BLaER1 (cell line): Measurements from ENCODE around the gene MSH5.

Experiments used
- H3K27ac ChIP-seq: shearing (Covaris generic); formaldehyde crosslinking; 2 replicates; pipeline ENCODE4 v1.8.1; 2022
- H3K27me3 ChIP-seq: shearing (Covaris generic); formaldehyde crosslinking; 2 replicates; pipeline ENCODE4 v1.8.1; 2022
- H3K36me3 ChIP-seq: shearing (Covaris generic); formaldehyde crosslinking; 2 replicates; pipeline ENCODE4 v1.8.1; 2022
- H3K4me1 ChIP-seq: shearing (Covaris generic); formaldehyde crosslinking; 2 replicates; pipeline ENCODE4 v1.8.1; 2022
- H3K4me2 ChIP-seq: shearing (Covaris generic); formaldehyde crosslinking; 2 replicates; pipeline ENCODE4 v1.8.1; 2022
- H3K4me3 ChIP-seq: shearing (Covaris generic); formaldehyde crosslinking; 2 replicates; pipeline ENCODE4 v1.8.1; 2022
- H3K9ac ChIP-seq: shearing (Covaris generic); formaldehyde crosslinking; 2 replicates; pipeline ENCODE4 v1.8.1; 2022
- H3K9me3 ChIP-seq: shearing (Covaris generic); formaldehyde crosslinking; 2 replicates; pipeline ENCODE4 v1.8.1; 2022
- H4K20me1 ChIP-seq: shearing (Covaris generic); formaldehyde crosslinking; 2 replicates; pipeline ENCODE4 v1.8.1; 2022
- Cebpa-rat ChIP-seq: shearing (Covaris generic); IDR thresholded peaks from 2 replicates; pipeline ENCODE4 v1.8.1; 2022

The MSH5 gene

GRCh38 chr6:31776485-31776988, 36.7 kb downstream of the MSH5 start:
- no peak for TF ChIP-seq Cebpa-rat
- H3K4me1 ChIP-seq = peaks cover 58% of the 10 kb centered on the region
- no peak overlapping the region for H3K4me3 ChIP-seq
- H3K9ac ChIP-seq = no peak overlapping the region
- peak overlapping the region; percentile 66 for H3K4me2 ChIP-seq
- no peaks in the 10 kb centered on the region for H3K9me3 ChIP-seq
- peaks cover under 1% of the 10 kb centered on the region; the same call in 1 of the 2 replicates for H4K20me1 ChIP-seq
- H3K27me3 ChIP-seq = no peaks in the 10 kb centered on the region
- H3K27ac ChIP-seq = peak overlapping the region; percentile 58
- peaks cover 41% of the 10 kb centered on the region for H3K36me3 ChIP-seq

DNA sequence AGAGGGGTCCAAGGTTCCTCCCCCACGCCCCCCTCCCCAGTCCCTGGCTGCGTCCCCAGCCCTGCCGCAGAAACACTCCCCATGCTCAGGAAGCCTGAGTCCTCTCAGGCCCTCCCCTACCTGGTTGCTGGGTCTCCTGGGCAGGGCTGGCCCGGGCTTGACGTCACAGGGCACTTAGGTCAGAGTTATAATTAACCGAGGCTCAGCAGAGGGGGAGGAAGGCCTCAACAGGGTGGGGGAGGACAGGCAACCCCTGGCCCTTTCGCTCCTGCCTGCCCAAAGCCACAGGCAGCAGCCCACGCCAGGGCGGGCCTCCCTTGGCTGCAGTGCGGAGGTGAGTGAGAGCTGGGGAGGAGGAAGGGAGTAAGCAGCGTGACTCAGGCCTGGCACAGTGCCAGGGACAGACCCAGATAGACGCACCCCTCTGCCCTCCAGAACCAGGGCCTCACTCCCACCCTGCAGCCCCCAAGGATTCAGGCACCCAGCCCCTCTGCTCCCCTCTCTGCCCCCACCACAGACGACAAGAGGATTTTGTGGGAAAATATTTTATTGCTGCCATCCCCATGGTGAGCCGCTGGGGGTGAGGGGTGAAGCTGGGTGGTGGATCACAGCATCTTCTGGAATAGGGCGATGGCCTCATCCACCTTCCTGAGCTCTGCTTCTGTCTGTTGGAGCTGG, 37.3 kb downstream of the MSH5 start, which contains the start of gene VWA7:
VWA7 (minus strand) TSS at position 340 of the 678 bp plus-strand sequence. CDS start 549 bp downstream, outside the sequence.
- Histone ChIP-seq H3K27me3 (no peaks in the 10 kb centered on the region), H3K9ac (0 out of 2 replicates have a peak within 1 kb of the TSS, but pooled peaks have one; percentile 23), H3K4me3 (no peak within 1 kb of the TSS), H4K20me1 (peaks cover 6% of the 10 kb centered on the region; the same call in 1 of the 2 replicates), H3K4me2 (peak within 1 kb of the TSS; percentile 66), H3K9me3 (no peaks in the 10 kb centered on the region), H3K36me3 (peaks cover 47% of the 10 kb centered on the region), H3K27ac (peak within 1 kb of the TSS; percentile 58), H3K4me1 (peaks cover 53% of the 10 kb centered on the region)
- TF ChIP-seq Cebpa-rat = no peak

DNA sequence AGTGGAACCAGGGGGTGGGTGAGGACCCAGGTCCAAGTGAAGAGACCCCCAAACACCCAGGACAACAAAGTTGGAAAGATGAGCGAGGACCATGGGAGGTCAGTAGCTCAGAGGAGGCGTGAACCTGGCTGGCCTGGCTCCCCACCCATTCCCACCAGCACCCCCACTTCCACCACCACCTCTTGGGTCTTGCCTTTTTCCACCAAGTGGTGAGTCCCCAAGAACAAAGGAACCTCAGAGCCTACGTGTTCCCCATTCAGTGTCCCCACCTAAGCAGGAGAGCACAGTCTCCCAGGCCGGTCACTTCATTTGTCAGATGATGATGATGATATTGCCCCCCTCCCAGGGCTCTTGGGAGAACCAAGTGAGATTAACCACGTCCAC, 37.9 kb downstream of the MSH5 start:
- Histone ChIP-seq H3K4me1 (peaks cover 48% of the 10 kb centered on the region), H3K36me3 (peaks cover 53% of the 10 kb centered on the region), H3K27ac (no peak overlapping the region), H3K27me3 (no peaks in the 10 kb centered on the region), H3K4me3 (no peak overlapping the region), H3K9me3 (no peaks in the 10 kb centered on the region), H4K20me1 (peaks cover 11% of the 10 kb centered on the region; the same call in 1 of the 2 replicates), H3K4me2 (peak overlapping the region; percentile 66), H3K9ac (0 out of 2 replicates have a peak overlapping the region, but pooled peaks have one; percentile 23)
- no peak for TF ChIP-seq Cebpa-rat

- no peaks in the 10 kb centered on the region for H3K9me3 ChIP-seq
- H3K4me1 ChIP-seq = peaks cover 44% of the 10 kb centered on the region
- no peak overlapping the region for H3K27ac ChIP-seq
- H3K4me3 ChIP-seq = no peak overlapping the region
- no peak for TF ChIP-seq Cebpa-rat
- H3K27me3 ChIP-seq = no peaks in the 10 kb centered on the region
- H4K20me1 ChIP-seq = peaks cover 12% of the 10 kb centered on the region; the same call in 1 of the 2 replicates
- H3K36me3 ChIP-seq = peaks cover 58% of the 10 kb centered on the region
- no peak overlapping the region for H3K4me2 ChIP-seq
- no peak overlapping the region for H3K9ac ChIP-seq
These were observed 38.4 kb downstream of the MSH5 start for GRCh38 chr6:31778193-31778592.

DNA sequence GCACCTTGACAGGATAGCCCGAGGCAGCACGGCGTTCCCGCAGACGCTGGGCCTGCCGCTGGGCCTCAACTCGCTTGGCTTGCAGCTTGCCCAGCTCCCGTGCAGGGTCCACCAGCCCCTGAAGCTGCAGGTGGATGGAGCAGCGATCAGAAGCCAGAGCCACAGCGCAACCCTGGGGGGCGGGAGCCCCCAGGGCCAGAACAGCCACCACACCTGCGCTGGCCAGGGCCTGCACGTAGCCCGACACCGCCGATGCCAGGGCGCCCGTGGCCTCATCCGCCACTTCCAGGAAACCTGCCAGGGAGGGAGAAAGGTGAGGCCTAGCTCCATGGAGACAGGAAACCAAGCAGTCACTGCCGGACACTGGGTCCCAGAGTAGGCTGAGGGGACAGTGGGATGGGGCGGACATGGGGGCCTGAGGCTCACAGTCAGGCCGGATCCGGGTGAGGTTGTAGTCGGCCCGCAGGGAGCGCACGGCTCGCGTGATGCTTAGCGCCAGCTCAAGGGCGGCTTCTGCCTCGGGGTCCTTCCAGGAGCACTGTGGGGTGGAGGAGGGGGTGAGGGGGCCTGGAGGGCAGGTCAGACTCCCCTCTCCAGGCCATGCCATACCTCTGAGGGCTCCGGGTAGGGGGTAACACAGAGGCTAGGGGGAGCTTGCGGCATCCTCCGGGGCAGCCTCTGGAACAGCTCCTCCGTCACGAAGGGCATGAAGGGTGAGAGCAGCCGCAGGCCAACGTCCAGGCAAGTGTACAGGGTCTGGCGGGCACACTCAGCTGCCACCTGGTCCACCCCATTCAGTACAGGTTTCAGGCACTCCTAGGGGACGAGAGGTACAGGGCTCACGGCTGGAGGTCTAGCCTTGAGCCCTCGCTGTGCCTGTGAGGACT, 39.4 kb downstream of the MSH5 start:
- Histone ChIP-seq H3K36me3 (peaks cover 68% of the 10 kb centered on the region), H3K27ac (no peak overlapping the region), H4K20me1 (peaks cover 12% of the 10 kb centered on the region; the same call in 1 of the 2 replicates), H3K4me2 (no peak overlapping the region), H3K27me3 (no peaks in the 10 kb centered on the region), H3K9ac (no peak overlapping the region), H3K4me1 (peaks cover 40% of the 10 kb centered on the region), H3K9me3 (no peaks in the 10 kb centered on the region), H3K4me3 (no peak overlapping the region)
- TF ChIP-seq Cebpa-rat = no peak

- TF ChIP-seq Cebpa-rat = no peak
- Histone ChIP-seq H3K36me3 (peaks cover 75% of the 10 kb centered on the region), H3K4me3 (no peak overlapping the region), H3K4me2 (no peak overlapping the region), H3K27ac (no peak overlapping the region), H3K4me1 (peaks cover 33% of the 10 kb centered on the region), H3K27me3 (no peaks in the 10 kb centered on the region), H4K20me1 (peaks cover 12% of the 10 kb centered on the region; the same call in 1 of the 2 replicates), H3K9ac (no peak overlapping the region), H3K9me3 (no peaks in the 10 kb centered on the region)
These were observed 40.1 kb downstream of the MSH5 start for GRCh38 chr6:31779908-31780307.

DNA sequence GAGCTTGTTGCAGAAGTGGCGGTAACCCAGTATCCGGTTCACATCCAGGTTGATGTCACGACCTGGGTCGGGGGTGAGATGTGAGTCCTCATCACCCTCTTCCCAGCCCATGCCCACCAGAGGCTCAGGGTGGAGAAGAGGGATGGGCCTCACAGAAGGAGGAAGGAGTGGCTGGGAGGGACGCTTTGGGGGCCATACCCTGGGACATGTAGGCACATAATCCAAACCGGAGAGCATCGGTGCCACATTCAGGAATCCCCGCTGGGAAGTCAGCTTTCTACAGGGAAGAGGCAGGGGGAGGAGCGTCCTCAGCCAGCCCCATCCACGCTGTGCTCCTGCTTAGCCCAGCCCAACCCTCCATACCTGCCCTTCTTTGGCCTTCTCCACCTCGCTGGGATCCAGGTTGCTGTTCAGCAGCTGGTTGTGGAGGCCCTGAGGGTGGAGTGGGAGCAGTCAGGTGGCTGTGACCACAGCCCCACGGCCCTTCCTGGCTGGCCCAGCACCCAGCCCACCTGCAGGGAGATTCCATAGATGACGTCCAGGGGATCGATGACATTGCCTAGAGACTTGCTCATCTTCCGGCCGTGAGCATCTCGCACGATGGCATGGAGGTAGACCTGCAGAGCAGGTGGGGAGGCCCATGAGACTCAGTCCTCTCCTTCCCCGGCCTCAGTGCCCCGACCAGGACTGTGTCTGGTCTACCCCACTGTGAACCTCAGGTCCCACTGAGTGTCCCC, 40.9 kb downstream of the MSH5 start:
- no peak overlapping the region for H3K4me3 ChIP-seq
- peaks cover 26% of the 10 kb centered on the region for H3K4me1 ChIP-seq
- no peaks in the 10 kb centered on the region for H3K9me3 ChIP-seq
- H3K27me3 ChIP-seq = no peaks in the 10 kb centered on the region
- H3K4me2 ChIP-seq = no peak overlapping the region
- H3K9ac ChIP-seq = no peak overlapping the region
- H4K20me1 ChIP-seq = peaks cover 12% of the 10 kb centered on the region; the same call in 1 of the 2 replicates
- no peak overlapping the region for H3K27ac ChIP-seq
- TF ChIP-seq Cebpa-rat = no peak
- peaks cover 83% of the 10 kb centered on the region for H3K36me3 ChIP-seq

- Histone ChIP-seq H4K20me1 (peaks cover 12% of the 10 kb centered on the region; the same call in 1 of the 2 replicates), H3K9me3 (no peaks in the 10 kb centered on the region), H3K4me1 (peaks cover 19% of the 10 kb centered on the region), H3K27ac (no peak overlapping the region), H3K4me3 (no peak overlapping the region), H3K9ac (no peak overlapping the region), H3K36me3 (peaks cover 91% of the 10 kb centered on the region), H3K27me3 (no peaks in the 10 kb centered on the region), H3K4me2 (no peak overlapping the region)
- TF ChIP-seq Cebpa-rat = no peak
These were observed 41.7 kb downstream of the MSH5 start for GRCh38 chr6:31781244-31782125.
